Esophagus muscularis mucosa (tissue), 4 donors: ENCODE results near the gene TRABD2B. TPM values are rescaled to one million over a fixed set of nuclear protein-coding genes. Genes with fewer than 3 reads are reported as not detected.

ENCODE experiments used
- DNase-seq: peaks from one replicate; pipeline ENCODE4 v3.0.0-alpha.2; 2017; ENCODE audit errors: extremely low spot score
- H3K27ac ChIP-seq, 4 donors: fragments of 200-600 bp; sonication (generic); replicated peaks in 1 of 4; 1 replicate in 3 of 4; 2 replicates in 1 of 4; pipeline ENCODE4 v1.5.1; 2016 to 2019; ENCODE audit warnings: mild to moderate bottlenecking in 1 of 4
- H3K27me3 ChIP-seq, 4 donors: fragments of 200-600 bp; sonication (generic); one replicate each; pipeline versions ENCODE4 v1.5.1 to v1.6.0; 2016 to 2019
- H3K36me3 ChIP-seq, 4 donors: fragments of 200-600 bp; sonication (generic); one replicate each; pipeline ENCODE4 v1.5.1; 2016 to 2019
- H3K4me1 ChIP-seq, 4 donors: fragments of 200-600 bp; sonication (generic); one replicate each; pipeline ENCODE4 v1.5.1; 2016 to 2019
- H3K4me3 ChIP-seq, 4 donors: fragments of 200-600 bp; sonication (generic); 1 replicate in 2 of 4; 2 replicates in 2 of 4; pipeline ENCODE4 v1.5.1; 2016 to 2019; ENCODE audit warnings: mild to moderate bottlenecking in 4 of 4, moderate library complexity in 1 of 4
- H3K9me3 ChIP-seq, 4 donors: fragments of 200-600 bp; sonication (generic); 1 replicate in 3 of 4; 2 replicates in 1 of 4; pipeline ENCODE4 v1.5.1; 2016 to 2019
- EP300 ChIP-seq: sonication (generic); formaldehyde crosslinking; IDR thresholded peaks from one replicate; pipeline ENCODE4 v1.6.1; 2017; ENCODE audit warnings: antibody characterized with exemption
- POLR2A ChIP-seq: fragments of 450-650 bp; IDR thresholded peaks from one replicate; pipeline ENCODE4 v1.6.1; 2017; ENCODE audit warnings: antibody characterized with exemption, moderate library complexity, mild to moderate bottlenecking, low read depth
- POLR2AphosphoS5 ChIP-seq, 2 donors: sonication (generic); formaldehyde crosslinking; IDR thresholded peaks; one replicate each; pipeline ENCODE4 v1.6.1; 2017; ENCODE audit warnings: antibody characterized with exemption in 2 of 2
- WGBS: methylation state at CpG from one replicate; pipeline ENCODE4 v1.1.5; 2018; 5-methylcytosine and 5-hydroxymethylcytosine counted together
- intact Hi-C: fragments of 100-400 bp; cut with DNase I; formaldehyde crosslinking; loops from one replicate; pipeline ENCODE4 v1.15.1; 2023
- total RNA-seq, 4 donors: library from RNA; depleted of rRNA; stranded (reverse); fragments of >200 nt; gene quantifications; one replicate each; pipeline versions ENCODE4 v1.1.0 to v1.2.1, GENCODE V29; 2016
- TF ChIP-seq, protein P1 (sequence below), 3 experiments: fragments of 200-600 bp in 2 of 3; fragments of 450-650 bp in 1 of 3; sonication (generic) in 2 of 3; IDR thresholded peaks; one replicate each; pipeline ENCODE4 v1.5.1; 2017 to 2019; ENCODE audit warnings: antibody characterized with exemption in 3 of 3, mild to moderate bottlenecking in 2 of 3, moderate library complexity in 1 of 3

Gene TRABD2B
- total RNA-seq, 4 donors from 2014 or later = 4.0 to 7.6 (median 4.1) TPM

DNA sequence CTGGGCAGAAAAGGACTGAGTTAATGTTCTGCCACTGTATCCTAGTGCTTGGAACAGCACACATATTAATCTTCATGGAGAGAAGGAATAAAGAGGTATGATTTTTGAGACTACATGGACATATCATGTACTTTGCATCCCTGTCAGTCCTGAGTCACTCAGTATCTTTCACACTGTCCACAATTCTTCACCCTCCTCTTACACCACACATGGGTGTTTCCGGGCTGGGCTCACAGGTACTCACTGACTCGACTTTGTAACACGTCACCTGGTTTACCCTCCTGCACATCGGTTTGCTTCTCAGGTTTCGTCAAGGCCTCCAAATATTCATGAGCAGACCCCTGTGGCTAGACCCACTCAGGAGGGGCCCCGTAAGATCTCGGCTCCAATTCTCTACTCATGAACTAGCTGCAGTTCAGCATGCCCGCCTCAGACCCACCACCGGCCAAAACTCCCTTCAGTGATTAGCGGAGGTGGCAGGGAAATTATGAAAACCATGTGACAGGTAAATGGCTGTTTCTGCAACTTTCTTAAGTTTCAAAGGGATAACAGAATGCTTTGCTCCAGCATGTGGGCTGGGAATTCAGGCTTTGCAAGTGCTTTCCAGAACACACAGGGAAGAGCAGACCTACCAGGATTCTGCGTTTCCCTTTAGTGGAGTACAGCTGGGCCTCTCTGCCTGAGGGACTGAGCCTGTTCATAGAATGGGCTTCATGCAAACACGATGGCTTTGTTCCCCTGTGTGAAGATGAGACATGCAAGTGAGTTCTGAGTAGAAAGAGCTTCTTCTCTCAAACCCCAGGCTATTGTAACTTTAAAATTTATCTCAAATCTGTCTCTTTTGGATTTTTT, 31.3 kb upstream of the TRABD2B start:
- no peaks in the 10 kb centered on the region for H3K9me3 ChIP-seq
- H3K36me3 ChIP-seq = no peaks in the 10 kb centered on the region
- H3K4me3 ChIP-seq = no peak overlapping the region
- TF ChIP-seq EP300 (no peak), POLR2AphosphoS5 (IDR thresholded peaks at IDR 0.05) (no peak), POLR2A (no peak)
- TF ChIP-seq, protein P1, sequence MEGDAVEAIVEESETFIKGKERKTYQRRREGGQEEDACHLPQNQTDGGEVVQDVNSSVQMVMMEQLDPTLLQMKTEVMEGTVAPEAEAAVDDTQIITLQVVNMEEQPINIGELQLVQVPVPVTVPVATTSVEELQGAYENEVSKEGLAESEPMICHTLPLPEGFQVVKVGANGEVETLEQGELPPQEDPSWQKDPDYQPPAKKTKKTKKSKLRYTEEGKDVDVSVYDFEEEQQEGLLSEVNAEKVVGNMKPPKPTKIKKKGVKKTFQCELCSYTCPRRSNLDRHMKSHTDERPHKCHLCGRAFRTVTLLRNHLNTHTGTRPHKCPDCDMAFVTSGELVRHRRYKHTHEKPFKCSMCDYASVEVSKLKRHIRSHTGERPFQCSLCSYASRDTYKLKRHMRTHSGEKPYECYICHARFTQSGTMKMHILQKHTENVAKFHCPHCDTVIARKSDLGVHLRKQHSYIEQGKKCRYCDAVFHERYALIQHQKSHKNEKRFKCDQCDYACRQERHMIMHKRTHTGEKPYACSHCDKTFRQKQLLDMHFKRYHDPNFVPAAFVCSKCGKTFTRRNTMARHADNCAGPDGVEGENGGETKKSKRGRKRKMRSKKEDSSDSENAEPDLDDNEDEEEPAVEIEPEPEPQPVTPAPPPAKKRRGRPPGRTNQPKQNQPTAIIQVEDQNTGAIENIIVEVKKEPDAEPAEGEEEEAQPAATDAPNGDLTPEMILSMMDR (IDR thresholded peaks at IDR 0.05) = no peak
- WGBS = 86% methylated on average over 12 of the region's 12 CpGs
- no peaks in the 10 kb centered on the region for H3K4me1 ChIP-seq
- no peak for DNase-seq
- H3K27me3 ChIP-seq = no peaks in the 10 kb centered on the region
- H3K27ac ChIP-seq = no peak overlapping the region
- intact Hi-C loops = no loop called here

GRCh38 chr1:48027533-48027835, 30.3 kb upstream of the TRABD2B start:
- Histone ChIP-seq H3K9me3 (no peaks in the 10 kb centered on the region), H3K36me3 (no peaks in the 10 kb centered on the region), H3K4me1 (no peaks in the 10 kb centered on the region), H3K27ac (no peak overlapping the region), H3K4me3 (no peak overlapping the region), H3K27me3 (no peaks in the 10 kb centered on the region)
- no peak for DNase-seq
- 97% methylated on average over 2 of the region's 2 CpGs for WGBS
- TF ChIP-seq POLR2AphosphoS5 (IDR thresholded peaks at IDR 0.05) (no peak), EP300 (no peak), POLR2A (no peak)
- TF ChIP-seq, protein P1 (IDR thresholded peaks at IDR 0.05) = no peak
- intact Hi-C loops = no loop called here

DNA sequence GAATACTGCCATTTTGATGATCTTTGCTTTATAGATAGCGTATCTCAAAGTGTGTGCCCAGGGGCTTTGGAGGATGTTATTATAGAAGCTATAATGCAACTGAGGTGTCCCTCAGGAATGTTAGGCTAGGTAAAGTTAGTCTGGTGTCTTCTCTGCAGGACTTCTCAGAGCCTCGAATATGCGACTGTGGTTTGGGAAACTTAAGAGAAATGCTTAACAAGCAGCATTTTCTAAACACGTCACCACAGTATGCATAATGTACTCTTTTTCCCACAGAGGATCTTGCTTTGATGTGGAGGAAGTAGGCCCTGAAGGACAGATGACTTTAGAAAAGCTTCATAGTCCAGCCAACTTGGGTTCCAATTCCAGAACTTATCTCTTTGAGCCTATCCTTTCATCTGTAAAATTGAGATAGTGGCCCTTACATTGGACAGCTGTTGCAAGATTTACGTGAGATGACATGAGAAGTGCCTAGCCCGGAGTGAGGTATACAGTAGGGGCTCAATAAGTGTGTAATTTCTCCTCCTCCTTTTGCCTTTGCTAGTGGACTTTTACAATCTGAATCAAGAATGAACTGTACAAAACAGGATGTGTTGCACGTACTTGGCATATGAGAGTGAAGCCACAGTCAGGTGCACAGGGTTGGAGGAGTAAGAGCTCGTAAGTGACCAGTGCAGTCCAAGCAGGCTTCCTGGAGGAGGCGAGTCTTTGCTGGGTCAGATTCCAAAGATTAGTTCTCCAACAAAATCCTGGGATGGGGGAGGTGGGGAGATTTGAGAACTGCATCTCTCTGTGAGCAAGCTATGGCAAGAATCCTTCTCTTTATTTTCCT, 29.7 kb upstream of the TRABD2B start:
- no peaks in the 10 kb centered on the region for H3K9me3 ChIP-seq
- no peaks in the 10 kb centered on the region for H3K4me1 ChIP-seq
- no peak overlapping the region for H3K27ac ChIP-seq
- no peak for DNase-seq
- H3K27me3 ChIP-seq = no peaks in the 10 kb centered on the region
- intact Hi-C loops = no loop called here
- WGBS = 91% methylated on average over 9 of the region's 9 CpGs
- no peaks in the 10 kb centered on the region for H3K36me3 ChIP-seq
- TF ChIP-seq, protein P1 (IDR thresholded peaks at IDR 0.05) = no peak
- no peak for TF ChIP-seq EP300
- no peak overlapping the region for H3K4me3 ChIP-seq

DNA sequence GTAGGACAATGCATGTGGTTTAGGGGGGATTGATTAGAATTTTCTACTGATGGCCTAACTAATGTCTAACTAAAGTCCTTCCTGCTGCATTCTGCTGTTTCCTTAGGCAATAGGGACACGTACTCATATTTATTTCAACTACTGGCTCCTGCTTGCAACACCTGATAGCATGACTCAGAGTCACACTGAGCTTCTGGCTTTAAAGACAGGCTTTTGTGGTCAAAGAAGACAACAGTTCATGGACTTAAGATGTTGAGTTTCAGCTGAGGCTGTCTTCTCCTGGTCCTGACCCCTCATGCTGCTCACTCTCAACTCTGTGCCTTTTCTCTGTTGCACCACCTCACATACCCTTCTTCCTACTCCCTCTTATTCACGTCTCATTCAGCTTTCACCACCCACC, 29.1 kb upstream of the TRABD2B start:
- intact Hi-C loops = no loop called here
- no peak overlapping the region for H3K27ac ChIP-seq
- no peaks in the 10 kb centered on the region for H3K9me3 ChIP-seq
- WGBS = 75% methylated on average over 2 of the region's 2 CpGs
- no peaks in the 10 kb centered on the region for H3K27me3 ChIP-seq
- DNase-seq = no peak
- TF ChIP-seq POLR2AphosphoS5 (IDR thresholded peaks at IDR 0.05) (no peak), EP300 (no peak), POLR2A (no peak)
- TF ChIP-seq, protein P1 (IDR thresholded peaks at IDR 0.05) = no peak
- H3K4me1 ChIP-seq = no peaks in the 10 kb centered on the region
- no peaks in the 10 kb centered on the region for H3K36me3 ChIP-seq
- no peak overlapping the region for H3K4me3 ChIP-seq
